SH-SY5Y (cell line): ENCODE results near the gene NOL9.

Experiments
- GATA2 ChIP-seq: IDR thresholded peaks from 2 replicates; pipeline ENCODE4 v1.6.1; 2011; ENCODE audit warnings: mild to moderate bottlenecking, low read depth, low read length
- GATA3 ChIP-seq: IDR thresholded peaks from 2 replicates; pipeline ENCODE4 v1.6.1; 2011; ENCODE audit warnings: low read depth, mild to moderate bottlenecking, low read length, moderate library complexity

DNA sequence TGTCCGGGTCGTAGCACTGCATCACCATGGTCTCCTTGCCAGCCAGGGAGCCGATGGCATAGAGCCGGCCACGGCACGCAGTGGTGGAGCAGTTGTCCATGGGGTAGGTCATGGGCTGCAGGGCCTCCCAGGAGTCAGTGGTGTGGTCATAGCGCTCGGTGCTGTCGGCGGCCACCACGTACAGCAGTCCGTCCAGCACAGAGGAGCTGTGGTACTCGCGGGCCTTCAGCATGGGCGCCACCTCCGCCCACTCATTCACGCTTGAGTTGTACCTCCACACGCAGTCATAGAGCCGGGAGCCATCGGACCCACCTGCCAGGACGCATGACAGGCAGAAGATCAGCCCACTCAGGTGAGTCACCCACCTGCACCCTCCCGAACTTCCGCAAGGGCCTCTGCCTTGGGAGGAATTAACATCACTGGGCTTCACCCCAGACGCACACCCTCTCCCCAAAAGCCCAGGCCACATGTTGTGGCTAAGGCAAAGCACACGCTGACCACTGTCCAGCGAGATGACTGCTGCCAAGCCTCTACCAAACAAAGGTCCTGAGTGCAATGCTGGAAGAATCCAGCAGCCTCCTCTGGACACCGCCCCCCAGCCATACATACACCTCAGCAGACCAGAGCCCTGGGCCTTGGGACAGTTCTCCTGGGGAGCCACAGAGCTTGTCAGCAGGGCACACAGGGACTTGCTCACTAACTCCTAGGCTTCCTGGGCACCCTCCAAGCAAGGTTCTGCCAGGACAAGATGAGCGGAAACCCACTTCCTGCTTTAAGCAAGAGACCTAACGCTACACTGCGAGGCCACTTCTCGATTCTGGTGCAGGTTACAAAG lies 45.0 kb upstream of the NOL9 start:
- TF ChIP-seq GATA3 (no peak), GATA2 (no peak)
